Inferior parietal cortex (tissue), 1 donor: ENCODE measurements around the gene SLC22A31.
A peak's percentile ranks its signal among the peaks of the same experiment; 100 is the strongest.
"Not testable (repeated sequence)": the region's sequence is repeated elsewhere in the genome, so short reads cannot be mapped to it uniquely, and the experiment has no call there.

Experiments used
- DNase-seq: peaks from one replicate; pipeline ENCODE4 v3.0.0-alpha.2; 2016; ENCODE audit errors: extremely low spot score

SLC22A31 gene

DNA sequence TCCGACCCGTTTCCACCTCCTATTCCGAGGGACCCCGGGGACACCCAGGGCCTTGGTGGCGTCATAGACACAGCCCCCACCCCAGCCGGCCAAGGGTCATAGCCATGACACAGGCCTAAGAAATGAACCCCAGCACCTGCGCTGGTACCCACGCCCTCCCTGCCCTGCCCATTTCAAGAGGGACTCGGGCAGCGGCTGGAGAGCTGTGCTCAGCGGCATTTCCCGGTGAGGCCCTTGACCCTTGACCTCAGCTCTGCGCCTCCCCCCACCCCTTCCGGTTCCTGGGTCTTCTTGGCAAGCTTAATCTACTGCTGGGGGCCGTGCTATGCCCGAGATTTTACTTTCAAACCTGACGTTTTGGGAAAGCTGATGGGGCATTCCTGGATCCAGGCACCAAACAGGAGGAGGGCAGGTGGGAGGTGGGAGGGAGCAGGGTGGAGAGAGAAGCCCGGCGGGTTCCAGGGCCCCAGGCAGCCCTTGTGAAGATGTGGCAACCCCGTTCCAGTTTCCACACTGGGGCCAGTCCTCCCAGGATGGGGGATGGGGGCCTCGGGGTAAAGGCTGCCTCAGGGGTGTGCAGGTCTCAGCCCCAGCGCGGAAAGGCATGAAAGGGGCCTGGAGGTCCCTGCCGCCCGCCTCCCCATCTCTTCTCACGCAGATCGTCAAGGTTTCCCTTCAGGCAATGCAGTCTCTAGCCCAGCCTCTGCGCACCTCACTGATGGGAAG is at the start of gene SLC22A31:
SLC22A31 (minus strand) TSS at position 414 of the 726 bp plus-strand sequence; CDS start at position 378, 36 bp downstream.
- no peak for DNase-seq

DNA sequence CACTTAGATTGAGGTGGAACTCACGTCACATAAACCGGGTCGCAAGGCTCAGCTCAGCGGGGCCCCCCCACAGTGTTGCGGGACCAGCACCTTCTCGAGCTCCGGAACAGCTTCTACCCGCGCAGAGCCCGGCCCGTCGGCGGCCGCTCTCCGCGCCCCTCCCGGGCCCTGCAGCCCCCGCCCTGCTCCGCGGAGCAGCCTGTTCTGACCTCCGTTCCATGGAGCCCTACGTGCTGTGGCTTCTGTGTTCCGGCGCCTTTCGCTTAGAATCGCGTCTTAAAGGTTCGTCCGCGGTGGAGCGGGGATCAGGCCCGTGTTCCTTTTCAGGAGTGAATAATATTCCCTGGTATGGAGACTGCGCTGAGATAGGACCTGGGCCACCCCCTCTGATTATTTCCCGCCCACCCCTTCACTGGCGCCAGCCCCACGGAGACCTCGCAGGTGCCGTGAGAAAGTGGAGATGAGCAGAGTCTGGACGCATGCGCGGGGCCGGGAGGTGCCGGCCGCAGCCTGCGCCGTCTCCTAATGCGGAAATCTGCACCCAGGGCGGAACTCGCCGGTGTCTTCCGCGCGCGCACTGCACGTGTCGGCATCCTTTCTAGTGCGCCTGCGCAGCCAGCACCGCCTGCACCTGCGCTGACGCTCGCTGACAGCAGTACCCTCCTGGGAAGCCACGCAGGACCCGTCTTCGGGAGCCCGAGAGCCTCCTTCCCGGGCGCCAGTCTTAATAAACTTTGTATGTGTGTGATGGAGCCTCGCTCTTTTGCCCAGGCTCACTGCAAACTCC is 48.1 kb upstream of the SLC22A31 start:
- no peak for DNase-seq

DNA sequence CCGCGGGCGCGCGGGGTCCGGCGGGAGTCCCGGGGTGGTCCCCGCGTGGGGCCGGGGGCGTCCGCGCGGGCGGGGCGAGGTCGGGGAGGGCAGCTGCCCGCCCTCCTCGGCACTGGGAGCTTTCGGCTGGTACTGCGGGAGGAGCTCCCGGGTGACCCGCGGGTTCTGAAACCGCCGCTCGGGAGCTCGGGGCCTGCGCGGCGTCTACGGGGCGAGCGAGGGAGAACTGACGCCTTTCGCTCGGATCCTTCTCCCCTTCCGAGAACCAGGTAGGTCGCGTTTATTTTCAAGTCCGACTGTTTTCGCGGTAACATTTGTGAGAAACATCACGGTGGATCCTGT is 47.4 kb upstream of the SLC22A31 start:
- DNase-seq, result not testable (repeated sequence)

DNA sequence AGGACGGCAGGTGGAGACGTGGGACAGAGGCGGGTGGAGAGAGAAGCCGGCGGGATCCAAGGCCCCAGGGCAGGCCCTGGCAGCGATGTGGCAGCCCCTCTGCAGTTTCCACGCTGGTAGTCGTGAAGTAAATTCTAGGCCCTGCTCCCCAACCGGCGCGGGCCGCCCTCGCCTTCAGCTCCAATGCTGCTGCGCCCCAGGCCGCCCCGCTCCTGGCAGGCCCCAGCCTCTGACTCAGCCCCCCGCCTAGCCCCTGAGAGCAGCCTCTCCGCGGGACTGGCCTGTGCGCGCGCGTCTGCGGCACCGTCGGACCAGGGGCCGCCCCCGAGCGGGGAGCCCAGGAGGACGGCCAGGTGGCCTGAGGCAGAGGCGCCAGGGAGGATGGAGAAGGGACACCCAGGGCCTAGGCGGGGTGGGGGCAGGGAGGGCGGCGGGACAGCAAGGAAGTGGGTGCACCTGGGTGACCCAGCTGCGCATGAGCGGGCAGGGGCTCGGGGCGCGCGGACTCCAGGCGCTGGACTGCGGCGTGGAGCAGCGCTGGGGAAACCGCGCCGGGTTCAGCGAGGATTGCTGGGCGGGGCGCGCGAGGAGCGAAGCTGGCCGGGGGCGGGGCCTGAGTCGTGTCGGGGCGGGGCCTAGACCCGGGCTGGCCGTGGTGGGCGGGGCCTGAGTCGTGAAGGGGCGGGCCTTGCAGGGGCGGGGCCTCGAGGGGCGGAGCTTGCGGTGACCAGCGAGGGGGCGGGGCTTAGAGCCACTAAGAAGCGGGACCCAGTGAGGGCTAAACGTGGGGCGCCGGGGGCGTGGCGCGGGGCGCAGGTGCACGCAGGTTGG is 46.8 kb upstream of the SLC22A31 start:
- peak; percentile 57 for DNase-seq

DNA sequence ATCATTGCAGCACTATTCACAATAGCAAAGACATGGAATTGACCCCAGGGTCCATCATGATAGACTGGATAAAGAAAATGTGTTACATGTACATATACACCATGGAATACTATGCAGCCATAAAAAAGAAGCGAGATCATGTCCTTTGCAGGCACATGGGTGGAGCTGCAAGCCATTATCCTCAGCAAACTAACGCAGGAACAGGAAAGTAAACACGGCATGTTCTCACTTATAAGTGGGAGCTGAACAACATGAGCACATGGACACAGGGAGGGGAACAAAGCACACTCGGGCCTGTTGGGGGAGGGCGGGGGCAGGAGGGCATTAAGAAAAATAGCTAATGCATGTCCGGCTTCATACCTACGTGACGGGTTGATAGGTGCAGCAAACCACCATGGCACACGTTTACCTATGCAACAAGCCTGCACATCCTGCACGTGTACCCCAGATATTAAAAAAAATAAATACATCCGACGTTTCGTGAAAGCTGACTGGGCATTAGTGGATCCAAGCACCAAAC is 46.1 kb upstream of the SLC22A31 start:
- no peak for DNase-seq

DNA sequence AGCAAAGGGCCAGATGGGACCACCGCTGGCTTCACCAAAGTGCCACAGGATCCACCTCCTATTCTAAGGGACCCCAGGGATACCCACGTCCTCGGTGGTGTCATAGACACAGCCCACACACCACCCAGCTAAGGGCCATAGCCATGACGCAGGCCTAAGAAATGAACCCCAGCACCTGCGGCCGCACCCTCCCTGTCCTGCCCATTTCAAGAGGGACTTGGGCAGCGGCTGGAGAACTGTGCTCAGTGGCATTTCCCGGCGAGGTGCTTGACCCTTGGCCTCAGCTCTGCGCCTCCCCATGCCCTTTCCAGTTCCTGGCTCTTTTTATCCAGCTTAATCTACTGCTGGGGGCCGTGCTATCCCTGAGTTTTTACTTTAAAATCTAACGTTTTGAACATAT is 44.4 kb upstream of the SLC22A31 start:
- DNase-seq, result no peak

DNA sequence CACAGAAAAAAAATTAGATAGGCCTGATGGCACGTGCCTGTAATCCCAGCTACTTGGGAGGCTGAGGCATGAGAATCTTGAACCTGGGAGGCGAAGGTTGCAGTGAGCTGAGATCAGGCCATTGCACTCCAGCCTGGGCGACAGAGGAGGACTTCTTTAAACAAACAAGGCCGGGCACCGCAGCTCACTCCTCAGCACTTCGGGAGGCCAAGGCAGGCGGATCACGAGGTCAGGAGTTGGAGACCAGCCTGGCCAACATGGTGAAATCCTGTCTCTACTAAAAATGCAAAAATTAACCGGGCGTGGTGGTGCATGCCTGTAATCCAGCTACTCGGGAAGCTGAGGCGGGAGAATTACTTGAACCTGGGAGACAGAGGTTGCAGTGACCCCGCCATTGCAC is 43.9 kb upstream of the SLC22A31 start:
- DNase-seq, result not testable (repeated sequence)

DNA sequence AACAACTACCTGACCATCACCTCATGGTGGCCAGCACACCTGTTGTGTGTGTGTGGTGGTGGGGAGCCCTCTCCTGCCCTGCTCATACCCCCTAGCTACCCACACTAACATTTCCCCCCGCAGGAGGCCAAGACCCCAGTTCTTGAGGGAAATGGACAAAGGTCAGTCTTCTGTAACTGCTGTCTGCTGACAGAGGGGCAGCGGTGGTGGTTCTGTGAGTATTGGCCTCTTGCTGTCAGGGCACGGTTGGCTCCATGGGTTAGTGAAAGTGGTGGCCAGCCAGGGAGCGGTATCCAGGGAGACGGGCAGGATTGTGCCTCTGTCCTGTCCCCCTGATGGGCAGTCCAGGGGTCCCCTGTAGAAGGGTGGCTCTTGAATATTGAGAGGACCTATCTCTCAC is 43.3 kb upstream of the SLC22A31 start:
- DNase-seq, result no peak

DNA sequence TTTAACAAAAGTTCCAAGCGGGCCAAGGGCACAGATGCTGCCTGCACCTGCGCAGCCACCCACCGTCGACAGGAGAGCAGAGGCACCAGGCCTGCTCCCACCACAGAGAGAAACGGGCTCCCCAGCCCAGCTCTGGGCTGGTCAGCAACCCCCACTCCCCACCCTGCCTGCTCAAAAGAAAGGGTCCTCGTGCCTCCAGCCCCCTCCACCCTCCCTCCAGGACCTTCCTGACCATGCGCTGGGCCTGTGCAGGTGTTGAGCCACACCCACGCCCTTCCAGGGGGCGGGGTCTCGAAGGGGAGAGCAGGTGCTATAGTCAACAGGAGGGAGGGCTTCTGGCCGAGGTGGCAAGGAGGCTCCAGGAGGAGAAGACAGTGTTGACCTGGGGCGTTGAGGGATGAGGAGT is 42.5 kb upstream of the SLC22A31 start:
- DNase-seq, result no peak

DNA sequence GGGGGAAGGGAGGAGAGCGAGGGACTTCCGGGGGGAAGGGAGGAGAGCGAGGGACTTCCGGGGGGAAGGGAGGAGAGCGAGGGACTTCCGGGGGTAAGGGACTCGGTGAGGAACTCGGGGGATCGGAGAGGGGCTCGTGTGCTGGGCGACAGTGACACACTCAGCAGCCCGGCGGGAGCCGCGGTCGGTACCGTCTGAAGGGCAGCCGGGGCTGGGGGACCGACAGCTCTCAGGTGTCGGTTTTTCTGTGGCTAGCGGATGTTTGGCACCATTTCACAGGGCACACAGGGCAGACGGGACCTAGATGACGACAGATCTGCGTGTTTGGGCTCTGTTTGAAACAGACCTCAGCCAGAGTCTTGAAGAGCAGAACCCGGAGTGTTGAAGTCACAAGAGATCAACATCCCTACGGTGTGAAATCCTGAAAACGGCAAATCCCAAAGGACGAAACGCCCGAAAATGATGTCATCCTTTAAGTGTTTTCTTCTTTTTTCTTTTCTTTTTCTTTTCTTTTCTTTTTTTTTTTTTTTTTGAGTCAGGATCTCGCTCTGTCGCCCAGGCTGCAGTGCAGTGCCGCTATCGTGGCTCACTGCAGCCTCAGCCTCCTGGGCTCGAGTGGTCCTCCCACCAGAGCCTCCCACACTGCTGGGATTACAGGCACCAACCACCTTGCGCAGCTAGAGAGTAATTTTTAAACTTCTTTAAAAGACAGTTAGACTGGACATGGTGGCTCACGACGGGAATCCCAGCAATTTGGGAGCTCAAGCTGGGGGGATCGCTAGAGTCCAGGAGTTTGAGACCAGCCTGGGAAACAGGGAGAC is 41.1 kb upstream of the SLC22A31 start:
- DNase-seq, result peak; percentile 65

DNA sequence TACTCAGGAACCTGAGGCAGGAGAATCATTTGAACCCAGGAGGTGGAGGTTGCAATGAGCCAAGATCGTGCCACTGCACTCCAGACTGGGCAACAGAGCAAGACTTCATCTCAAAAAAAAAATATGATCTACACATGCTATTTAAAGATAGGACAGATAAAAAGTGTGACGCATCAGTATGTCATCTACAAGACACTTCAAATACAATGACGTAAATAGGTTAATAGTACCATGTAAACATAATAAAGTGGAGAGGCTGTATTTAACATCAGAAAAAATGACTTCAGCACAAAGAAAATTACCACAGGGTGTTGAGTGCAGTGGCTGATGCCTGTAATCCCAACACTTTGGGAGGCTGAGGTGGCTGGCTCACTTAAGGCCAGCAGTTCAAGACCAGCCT is 37.4 kb upstream of the SLC22A31 start:
- DNase-seq, result no peak

DNA sequence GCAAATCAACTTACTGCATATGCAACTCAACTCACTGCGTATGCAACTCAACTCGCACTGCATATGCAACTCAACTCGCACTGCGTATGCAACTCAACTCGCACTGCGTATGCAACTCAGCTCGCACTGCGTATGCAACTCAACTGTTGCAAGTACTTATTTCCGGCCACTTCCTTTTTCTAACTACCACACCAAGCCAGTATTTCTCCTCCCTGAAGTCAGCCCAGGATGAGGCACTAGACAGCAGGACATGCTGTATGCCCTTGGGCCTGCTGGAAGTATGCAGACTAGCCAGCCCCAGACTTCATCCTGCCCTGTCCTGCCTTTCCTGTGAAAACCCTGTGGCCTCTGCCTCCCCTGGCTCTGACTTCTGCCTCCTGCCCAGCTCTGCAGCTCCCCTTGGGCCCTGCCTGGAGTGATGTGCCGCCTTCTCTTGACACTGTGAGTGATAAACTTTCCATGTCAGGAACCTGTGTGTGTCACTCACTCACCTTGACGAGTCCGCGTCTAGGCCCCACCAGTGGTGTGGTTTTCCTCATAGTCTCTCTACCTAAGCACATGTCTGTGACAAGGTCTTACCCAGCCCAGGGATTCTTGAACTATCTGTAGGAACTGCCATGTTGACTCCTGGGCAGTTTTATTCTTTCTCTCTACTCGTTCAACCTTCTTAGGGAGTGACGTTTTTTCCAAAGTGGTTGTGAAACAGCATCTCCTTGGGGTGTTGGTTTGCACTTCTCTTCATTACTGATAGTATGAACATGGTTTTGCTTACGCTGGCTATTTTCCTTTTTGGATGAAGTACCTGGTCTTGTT is 33.5 kb upstream of the SLC22A31 start:
- DNase-seq, result no peak

DNA sequence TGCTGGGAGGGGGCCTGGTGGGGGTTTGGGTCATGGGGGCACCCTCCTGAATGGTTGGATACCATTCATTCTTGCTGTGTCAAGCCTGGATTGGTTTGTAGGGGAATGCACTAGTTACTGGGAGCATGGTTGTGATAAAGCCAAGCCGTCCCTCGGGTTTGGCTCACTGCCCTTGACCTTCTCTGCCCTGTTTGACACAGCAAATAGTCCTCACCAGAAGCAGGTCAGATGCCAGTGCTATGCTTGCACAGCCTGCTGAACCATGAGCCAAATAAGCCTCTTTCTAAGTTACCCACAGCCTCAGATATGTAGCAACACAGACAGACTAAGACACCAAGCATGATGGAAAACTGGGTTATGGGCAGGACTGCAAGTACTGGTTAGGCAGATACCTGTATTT is 31.8 kb upstream of the SLC22A31 start:
- no peak for DNase-seq

DNA sequence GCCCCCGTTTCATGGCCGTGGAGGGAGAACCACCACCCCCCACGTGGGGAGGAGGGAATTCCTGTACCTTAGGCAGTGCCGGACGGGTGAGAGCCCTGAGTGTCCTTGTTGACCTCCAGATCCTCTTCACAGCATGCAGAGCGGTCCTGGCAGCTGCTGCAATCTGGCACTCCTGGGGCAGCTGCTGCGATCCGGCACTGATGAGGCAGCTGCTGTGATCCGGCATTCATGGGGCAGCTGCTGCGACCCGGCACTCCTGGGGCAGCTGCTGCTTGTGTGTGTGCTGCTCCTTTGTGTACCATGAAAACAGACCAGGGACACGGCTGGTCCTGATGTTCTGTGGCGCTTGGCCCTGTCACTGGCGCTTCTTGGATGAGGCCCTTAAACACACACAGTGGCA is 29.9 kb upstream of the SLC22A31 start:
- DNase-seq, result no peak

DNA sequence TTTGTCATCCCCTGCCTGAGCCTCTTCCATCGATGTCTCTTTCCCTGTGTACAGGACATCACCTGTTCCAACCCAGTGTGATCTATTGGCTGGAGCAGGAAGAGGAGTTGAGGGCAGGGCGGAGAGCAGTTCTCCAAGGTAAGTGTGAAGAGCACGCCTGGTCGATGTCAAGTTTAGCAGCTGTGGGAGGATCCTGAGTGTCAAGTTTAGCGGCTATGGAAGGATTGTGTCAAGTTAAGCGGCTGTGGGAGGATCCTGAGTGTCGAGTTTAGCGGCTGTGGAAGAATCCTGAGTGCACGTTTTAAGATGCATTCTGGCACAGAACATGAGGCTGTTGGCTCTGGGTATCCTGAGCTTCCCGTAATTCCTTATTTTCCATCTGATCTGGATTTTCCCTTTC is 24.3 kb upstream of the SLC22A31 start:
- no peak for DNase-seq

DNA sequence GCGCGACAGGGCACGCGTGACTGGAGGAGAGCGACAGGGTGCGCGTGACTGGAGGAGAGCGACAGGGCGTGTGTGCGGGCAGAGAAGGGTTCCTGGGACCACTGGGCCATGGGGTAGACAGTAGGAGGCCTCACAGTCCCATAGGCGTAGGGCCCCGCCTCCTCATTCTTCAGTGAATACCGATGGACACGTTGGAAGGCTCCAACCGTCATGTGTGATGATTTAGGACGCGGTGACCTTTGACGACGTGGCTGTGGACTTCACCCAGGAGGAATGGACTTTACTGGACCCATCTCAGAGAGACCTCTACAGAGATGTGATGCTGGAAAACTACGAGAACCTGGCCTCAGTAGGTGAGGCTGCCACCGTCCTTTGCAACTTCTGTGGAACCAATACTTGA is 22.6 kb upstream of the SLC22A31 start:
- no peak for DNase-seq

DNA sequence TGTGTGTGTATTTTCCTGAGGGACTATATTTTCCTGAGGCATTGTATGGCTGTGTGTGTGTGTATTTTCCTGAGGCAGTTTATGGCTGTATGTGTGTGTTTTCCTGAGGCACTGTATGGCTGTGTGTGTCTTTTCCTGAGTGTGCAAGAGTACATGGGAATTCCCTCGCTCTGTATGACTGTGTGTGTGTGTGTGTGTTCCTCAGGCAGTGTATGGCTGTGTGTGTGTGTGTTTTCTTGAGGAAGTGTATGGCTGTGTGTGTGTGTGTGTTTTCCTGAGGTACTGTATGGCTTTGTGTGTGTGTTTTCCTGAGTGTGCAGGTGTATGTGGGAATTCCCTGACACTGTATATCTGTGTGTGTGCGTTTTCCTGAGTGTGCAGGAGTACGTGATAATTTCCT is 21.3 kb upstream of the SLC22A31 start:
- DNase-seq, result no peak

DNA sequence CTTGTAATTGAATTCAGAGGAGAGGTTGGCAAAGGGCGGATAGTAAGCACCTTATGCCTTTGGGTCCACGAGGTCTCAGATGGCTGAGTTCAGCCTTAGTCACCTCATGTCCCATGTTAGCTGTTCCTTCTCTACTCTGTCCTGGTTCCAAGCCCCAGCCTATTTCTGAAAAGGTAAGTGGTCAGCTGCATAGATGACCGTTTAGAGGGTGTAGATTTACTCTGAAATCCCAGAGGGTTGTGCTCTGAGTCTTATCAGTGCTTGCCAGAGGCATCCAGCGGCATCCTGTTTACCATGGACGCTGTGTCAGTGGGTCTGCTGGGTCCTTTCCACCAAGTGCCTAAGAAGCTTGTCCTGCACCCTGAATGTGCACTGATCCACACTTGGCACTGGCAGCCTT is 19.0 kb upstream of the SLC22A31 start:
- no peak for DNase-seq

DNA sequence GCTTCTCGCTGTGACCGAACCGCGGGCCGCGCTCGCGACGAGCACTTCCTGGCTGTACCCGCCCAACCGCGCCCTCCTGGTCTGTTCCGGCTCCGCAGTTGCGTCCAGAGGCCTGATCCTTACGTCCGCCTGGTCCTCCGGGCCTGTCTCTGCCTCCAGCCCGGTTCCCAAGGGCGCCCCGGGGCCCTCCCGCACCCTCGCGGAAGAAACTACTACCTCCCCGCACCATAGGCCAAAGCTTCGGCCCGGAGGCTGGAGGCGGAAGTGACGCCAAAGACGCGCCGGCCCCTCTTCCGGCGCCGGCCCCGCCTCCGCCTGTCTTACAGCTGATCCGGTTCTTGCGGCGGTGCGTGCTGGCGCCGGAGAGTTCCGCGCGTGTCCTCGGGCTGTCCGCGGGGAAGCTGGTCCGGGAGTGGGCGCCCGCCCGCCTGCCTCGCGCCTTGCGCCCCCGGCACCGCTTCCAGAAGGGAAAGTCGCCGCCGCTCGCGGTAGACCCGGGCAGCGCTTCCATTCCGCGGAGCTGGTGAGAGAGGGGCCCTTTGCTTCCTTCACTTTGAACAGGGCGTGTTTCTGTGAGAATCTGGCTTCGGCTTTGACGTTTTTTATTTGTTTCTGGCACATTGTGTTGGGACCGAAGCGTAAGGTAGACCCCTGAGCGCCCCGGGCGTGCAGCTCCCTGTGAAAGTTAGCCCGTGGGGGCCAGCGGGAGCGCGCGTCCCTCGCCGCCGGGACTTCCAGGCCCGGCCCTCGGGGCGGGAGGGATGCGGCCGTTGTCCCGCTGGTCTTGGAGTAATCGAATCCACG is 17.3 kb upstream of the SLC22A31 start, which contains the start of gene ZNF778:
ZNF778 (plus strand) TSS at position 316 of the 804 bp plus-strand sequence. CDS start 3,425 bp downstream, outside the sequence.
- peak; percentile 85 for DNase-seq

DNA sequence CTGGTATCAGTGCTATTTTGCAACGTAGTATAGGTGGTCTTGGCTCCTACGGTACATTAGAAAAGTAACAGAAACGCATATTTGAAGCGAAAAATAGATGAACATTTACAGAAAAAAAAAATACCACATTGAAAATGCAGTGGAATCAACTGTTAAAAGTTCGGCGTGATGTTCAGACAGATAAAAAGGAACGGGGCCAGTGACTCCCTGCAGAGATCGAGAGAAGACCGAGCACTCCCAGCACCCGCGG is 16.7 kb upstream of the SLC22A31 start:
- no peak for DNase-seq
